ENCODE results near the gene SLC35B4. TPM values are rescaled to one million over a fixed set of nuclear protein-coding genes. Genes with fewer than 3 reads are reported as not detected.
A peak's percentile ranks its signal among the peaks of the same experiment; 100 is the strongest.

The SLC35B4 gene
- total RNA-seq, 1 donor from 2014 or later, result 23.2 TPM

GRCh38 chr7:134365341-134366054 lies 48.8 kb upstream of the SLC35B4 start:
- no peaks in the 10 kb centered on the region for H3K9me3 ChIP-seq (ENCODE audit: insufficient read depth, low read depth, low read length)
- FAIRE-seq (no peak), DNase-seq (ENCODE audit: low read depth) (peak; percentile 48)
- H3K79me2 ChIP-seq (ENCODE audit: insufficient read depth, low read length), result no peaks in the 10 kb centered on the region
- H3K4me3 ChIP-seq (ENCODE audit: insufficient read depth, low read depth, low read length), result no peak overlapping the region
- Mint-ChIP-seq H3K4me1 (ENCODE audit: low read depth, unreplicated experiment) (peaks cover 19% of the 10 kb centered on the region), H3K27ac (ENCODE audit: unreplicated experiment) (no peak overlapping the region), H3K9me3 (ENCODE audit: unreplicated experiment) (peaks cover 2% of the 10 kb centered on the region), H3K27me3 (ENCODE audit: low read depth, unreplicated experiment) (peaks cover 18% of the 10 kb centered on the region), H3K4me3 (ENCODE audit: unreplicated experiment) (no peak overlapping the region), H3K36me3 (ENCODE audit: low read depth, unreplicated experiment) (no peaks in the 10 kb centered on the region)
- H3K27ac ChIP-seq (ENCODE audit: low read depth, low read length), result no peak overlapping the region
- H3K27me3 ChIP-seq (ENCODE audit: insufficient read depth, low read length), result no peaks in the 10 kb centered on the region
- no peaks in the 10 kb centered on the region for H3K36me3 ChIP-seq (ENCODE audit: insufficient read depth, low read length)
- H2AFZ ChIP-seq (ENCODE audit: low read depth, low read length), result no peak overlapping the region
- no peak overlapping the region for H3K9ac ChIP-seq (ENCODE audit: low read length)
- peaks cover 4% of the 10 kb centered on the region for H3K4me1 ChIP-seq (ENCODE audit: insufficient read depth, low read length)
- TF ChIP-seq CTCF (IDR thresholded peaks at IDR 0.05; ENCODE audit: insufficient read depth, low read depth, low read length) (no peak), EZH2 (IDR thresholded peaks at IDR 0.05; ENCODE audit: insufficient read depth, low read length) (no peak)
- H4K20me1 ChIP-seq (ENCODE audit: insufficient read depth, low read length), result no peaks in the 10 kb centered on the region
- H3K4me2 ChIP-seq (ENCODE audit: low read length), result no peak overlapping the region

- Histone ChIP-seq H3K27me3 (ENCODE audit: insufficient read depth, low read length) (no peaks in the 10 kb centered on the region), H3K9ac (ENCODE audit: low read length) (no peak overlapping the region), H3K9me3 (ENCODE audit: insufficient read depth, low read depth, low read length) (no peaks in the 10 kb centered on the region), H3K27ac (ENCODE audit: low read depth, low read length) (no peak overlapping the region), H3K36me3 (ENCODE audit: insufficient read depth, low read length) (no peaks in the 10 kb centered on the region), H3K79me2 (ENCODE audit: insufficient read depth, low read length) (no peaks in the 10 kb centered on the region), H3K4me2 (ENCODE audit: low read length) (no peak overlapping the region), H4K20me1 (ENCODE audit: insufficient read depth, low read length) (no peaks in the 10 kb centered on the region), H3K4me3 (ENCODE audit: insufficient read depth, low read depth, low read length) (no peak overlapping the region), H2AFZ (ENCODE audit: low read depth, low read length) (no peak overlapping the region), H3K4me1 (ENCODE audit: insufficient read depth, low read length) (peaks cover 4% of the 10 kb centered on the region)
- H3K9me3 Mint-ChIP-seq (ENCODE audit: unreplicated experiment), result peaks cover 2% of the 10 kb centered on the region
- peaks cover 15% of the 10 kb centered on the region for H3K27me3 Mint-ChIP-seq (ENCODE audit: low read depth, unreplicated experiment)
- DNase-seq (ENCODE audit: low read depth) (peak; percentile 36), FAIRE-seq (no peak)
- H3K36me3 Mint-ChIP-seq (ENCODE audit: low read depth, unreplicated experiment), result no peaks in the 10 kb centered on the region
- H3K4me1 Mint-ChIP-seq (ENCODE audit: low read depth, unreplicated experiment), result peaks cover 19% of the 10 kb centered on the region
- TF ChIP-seq EZH2 (IDR thresholded peaks at IDR 0.05; ENCODE audit: insufficient read depth, low read length) (no peak), CTCF (IDR thresholded peaks at IDR 0.05; ENCODE audit: insufficient read depth, low read depth, low read length) (no peak)
- H3K27ac Mint-ChIP-seq (ENCODE audit: unreplicated experiment), result no peak overlapping the region
- H3K4me3 Mint-ChIP-seq (ENCODE audit: unreplicated experiment), result no peak overlapping the region
Measured at GRCh38 chr7:134364619-134365037, 47.9 kb upstream of the SLC35B4 start.

Data from astrocyte (in vitro differentiated cells and primary cell).